ENCODE results near the gene S100A4.
A peak's percentile ranks its signal among the peaks of the same experiment; 100 is the strongest.

The S100A4 gene

DNA sequence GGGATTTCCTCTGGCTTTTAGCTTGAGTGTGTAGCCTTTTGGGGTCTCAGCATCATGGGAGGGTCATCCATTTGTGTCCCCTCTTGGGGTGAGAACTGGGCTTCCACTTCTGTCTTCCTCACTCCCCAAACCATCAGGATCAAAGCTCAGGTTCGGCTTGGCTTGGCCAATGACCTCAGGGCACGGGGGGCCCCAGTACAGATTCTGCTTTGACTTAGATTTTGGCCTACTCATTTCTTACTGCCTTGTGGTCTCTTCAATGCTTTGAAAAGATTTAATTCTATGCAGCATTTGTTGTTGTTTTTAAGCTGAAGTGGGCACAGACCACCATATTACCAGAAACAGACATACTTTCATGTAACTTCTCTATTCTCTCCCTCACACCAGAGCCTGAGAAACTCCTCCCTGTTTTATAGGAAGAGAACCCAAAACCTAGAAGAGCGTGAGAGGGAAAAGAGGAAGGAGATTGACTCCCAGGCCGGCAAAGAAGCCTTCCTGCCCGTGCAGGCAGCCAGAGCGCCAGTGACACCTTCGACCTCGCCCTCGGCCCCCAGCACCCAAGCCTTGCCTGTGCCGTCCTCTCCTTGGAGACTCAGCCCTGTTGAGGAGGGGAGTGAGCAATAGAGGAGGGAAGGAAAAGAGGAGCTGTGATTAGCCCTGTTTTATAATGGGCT, 5.4 kb upstream of the S100A4 start:
- Mint-ChIP-seq H3K36me3 (ENCODE audit: insufficient read depth) (no peaks in the 10 kb centered on the region), H3K4me1 (peaks cover 9% of the 10 kb centered on the region), H3K4me3 (no peak overlapping the region), H3K27me3 (no peaks in the 10 kb centered on the region), H3K27ac (ENCODE audit: low read depth) (no peak overlapping the region), H3K9me3 (no peaks in the 10 kb centered on the region)
- DNase-seq (ENCODE audit: low spot score in 2 of 2) (no peak), ATAC-seq (replicated peaks; ENCODE audit: extremely low read depth, poor library complexity, severe bottlenecking) (no peak)

DNA sequence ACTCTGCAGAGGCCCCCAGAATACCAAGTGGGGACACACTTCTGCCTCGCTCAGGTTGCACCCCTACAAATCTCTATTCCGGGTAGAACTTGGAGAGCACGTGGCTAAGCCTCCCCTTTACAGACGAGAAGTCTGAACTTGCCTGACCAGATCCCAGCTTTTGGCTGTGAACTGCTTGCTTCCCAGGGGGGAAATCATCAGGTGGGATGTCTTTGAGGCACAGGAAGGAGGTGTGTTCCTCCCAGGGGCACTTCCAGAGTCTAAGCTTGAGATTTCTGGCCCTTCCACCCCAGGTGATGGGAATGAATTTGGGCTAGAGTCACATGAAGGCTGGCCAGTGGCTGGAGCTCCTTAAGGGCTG, 4.8 kb upstream of the S100A4 start:
- no peak for ATAC-seq (replicated peaks; ENCODE audit: extremely low read depth, poor library complexity, severe bottlenecking)
- Mint-ChIP-seq H3K36me3 (ENCODE audit: insufficient read depth) (peaks cover 3% of the 10 kb centered on the region), H3K27ac (ENCODE audit: low read depth) (no peak overlapping the region), H3K27me3 (no peaks in the 10 kb centered on the region), H3K4me3 (no peak overlapping the region), H3K4me1 (peaks cover 15% of the 10 kb centered on the region), H3K9me3 (no peaks in the 10 kb centered on the region)
- no peak for DNase-seq (ENCODE audit: low spot score in 2 of 2)

DNA sequence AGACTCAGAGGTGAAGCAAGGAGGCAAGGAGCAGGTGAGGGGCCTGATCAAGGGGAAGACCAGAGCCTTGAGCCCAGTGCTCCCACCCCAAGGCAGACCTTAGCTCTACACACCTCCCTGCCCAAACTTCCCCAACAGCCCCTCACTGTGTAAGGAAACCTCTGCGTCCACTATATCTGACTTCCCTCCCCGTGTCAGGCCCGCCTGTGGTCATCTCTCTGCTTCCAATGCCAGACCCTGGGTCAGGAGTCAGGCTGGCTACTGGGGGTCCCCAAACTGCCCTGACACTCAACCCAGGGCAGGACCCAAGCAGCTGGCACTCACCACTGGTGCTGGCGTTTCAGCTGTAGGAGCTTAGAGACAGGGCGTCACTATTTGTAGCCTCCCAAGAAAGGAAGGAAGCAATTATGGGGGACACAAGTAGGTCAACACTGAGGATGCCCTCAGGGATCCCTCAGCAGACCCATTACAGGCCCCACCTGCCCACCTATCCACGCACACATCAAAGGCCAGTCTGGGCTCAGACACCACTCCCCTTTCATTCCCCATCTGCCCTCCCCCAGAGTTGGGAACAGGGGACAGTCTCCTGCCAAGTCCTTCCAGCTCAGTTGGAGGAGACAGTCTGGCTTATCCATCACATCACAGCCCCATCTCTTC, 4.3 kb upstream of the S100A4 start:
- H3K4me1 Mint-ChIP-seq: peaks cover 20% of the 10 kb centered on the region
- no peak overlapping the region for H3K4me3 Mint-ChIP-seq
- no peaks in the 10 kb centered on the region for H3K9me3 Mint-ChIP-seq
- no peak for ATAC-seq (replicated peaks; ENCODE audit: extremely low read depth, poor library complexity, severe bottlenecking)
- H3K27ac Mint-ChIP-seq (ENCODE audit: low read depth): no peak overlapping the region
- no peaks in the 10 kb centered on the region for H3K27me3 Mint-ChIP-seq
- DNase-seq (ENCODE audit: low spot score in 2 of 2): no peak
- H3K36me3 Mint-ChIP-seq (ENCODE audit: insufficient read depth): peaks cover 8% of the 10 kb centered on the region

DNA sequence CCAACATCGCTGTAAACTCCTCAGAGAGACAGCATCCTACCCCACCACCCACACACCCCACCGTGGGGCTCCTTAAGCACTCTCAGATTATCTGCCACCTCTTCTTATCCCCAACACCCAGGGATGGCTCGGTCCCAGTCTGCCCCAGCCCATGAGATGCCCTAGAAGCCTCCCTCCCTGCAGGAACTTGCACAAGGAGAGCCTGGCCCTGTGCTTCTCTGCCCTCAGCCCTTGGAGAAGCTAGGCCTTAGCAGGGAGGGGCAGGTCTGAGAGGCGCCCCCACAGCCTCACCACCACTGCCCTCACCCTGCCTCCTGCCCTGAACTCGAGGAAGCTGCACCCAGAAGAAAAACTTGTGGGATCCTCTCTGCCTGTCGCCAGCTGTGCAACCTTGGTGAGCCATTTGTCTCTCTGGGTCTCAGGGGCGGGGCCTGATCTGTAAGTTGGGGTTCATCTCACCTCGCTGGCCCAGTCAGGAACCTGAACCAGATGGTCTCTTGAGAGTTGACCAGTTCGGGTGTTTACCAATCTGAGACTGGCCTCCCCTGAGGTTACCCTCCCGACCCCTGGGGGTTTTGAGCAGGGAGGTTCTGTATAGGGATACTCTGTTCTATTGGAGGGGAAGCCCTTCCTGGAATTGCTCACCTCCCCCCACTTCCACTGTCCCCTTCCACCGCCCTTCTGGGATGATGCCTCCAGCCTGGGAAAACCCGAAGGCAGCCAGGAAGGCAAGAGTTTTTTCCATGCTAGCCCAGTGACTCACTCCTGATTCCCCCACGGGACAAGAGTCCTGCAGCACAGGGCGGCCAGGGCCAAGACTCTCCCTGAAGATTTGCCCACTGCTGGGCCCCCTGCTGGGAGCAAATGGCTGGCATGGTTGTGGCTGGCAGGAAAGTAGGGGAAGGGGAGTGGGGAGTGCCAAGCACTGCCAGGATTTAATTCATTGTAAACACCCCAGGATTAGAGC, 3.4 kb upstream of the S100A4 start, which contains the start of gene S100A3:
Gene S100A3, minus strand, starts transcription at position 537 of the 967 bp plus-strand sequence. CDS start 773 bp downstream, outside the sequence.
- Mint-ChIP-seq H3K4me3 (no peak within 1 kb of the TSS), H3K36me3 (ENCODE audit: insufficient read depth) (peaks cover 13% of the 10 kb centered on the region)
- no peak for DNase-seq (ENCODE audit: low spot score in 2 of 2)

DNA sequence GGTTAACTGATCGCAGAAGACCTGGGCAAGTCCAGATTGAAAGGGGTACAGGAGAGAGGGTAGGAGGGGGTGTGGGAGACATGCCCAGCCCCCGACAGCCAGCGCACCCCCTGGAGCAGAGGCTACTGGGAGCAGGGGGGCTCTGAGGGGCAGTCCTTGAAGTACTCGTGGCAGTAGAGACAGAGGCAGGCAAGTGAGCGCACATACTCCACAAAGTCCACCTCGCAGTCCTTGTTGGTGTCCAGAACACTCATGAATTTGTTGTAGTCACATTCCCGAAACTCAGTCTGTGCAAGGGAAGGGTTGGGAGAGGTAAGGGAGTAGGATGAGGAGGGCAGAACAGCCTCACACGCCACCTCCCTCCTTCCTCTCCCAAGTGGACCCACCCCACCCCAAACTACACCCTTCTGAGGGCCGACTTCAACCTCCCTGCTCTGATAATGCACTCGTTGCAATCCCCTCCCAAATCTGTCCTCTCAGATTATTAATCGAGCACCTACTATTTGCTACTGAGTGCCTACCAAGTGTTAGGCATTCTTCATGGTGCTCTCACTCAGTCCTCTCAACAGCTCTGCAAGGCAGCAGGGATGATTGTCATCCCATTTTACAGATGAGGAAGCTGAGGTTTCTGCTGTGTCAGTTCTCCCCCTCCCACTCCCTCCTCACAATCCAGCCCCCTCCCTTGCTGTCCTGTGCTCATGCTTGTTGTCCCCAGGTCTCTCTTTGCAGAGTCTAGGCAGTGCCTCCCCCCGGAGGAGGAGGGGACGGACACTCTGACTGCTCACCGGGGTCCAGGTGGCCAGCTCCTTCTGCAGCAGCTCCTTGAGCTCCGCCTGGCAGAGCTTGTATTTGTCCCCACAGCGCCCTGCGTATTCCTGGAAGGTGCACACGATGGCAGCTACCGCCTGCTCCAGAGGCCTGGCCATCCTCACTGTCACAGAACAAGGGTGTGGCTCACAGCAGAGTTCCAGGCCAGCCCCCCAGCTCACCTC, 2.2 kb upstream of the S100A4 start:
- ATAC-seq (replicated peaks; ENCODE audit: extremely low read depth, poor library complexity, severe bottlenecking) (no peak), DNase-seq (ENCODE audit: low spot score in 2 of 2) (no peak)
- no peak overlapping the region for H3K27ac Mint-ChIP-seq (ENCODE audit: low read depth)
- H3K9me3 Mint-ChIP-seq: no peaks in the 10 kb centered on the region
- peaks cover 22% of the 10 kb centered on the region for H3K36me3 Mint-ChIP-seq (ENCODE audit: insufficient read depth)
- peaks cover 38% of the 10 kb centered on the region for H3K4me1 Mint-ChIP-seq
- no peak overlapping the region for H3K4me3 Mint-ChIP-seq
- no peaks in the 10 kb centered on the region for H3K27me3 Mint-ChIP-seq

More for the DNA sequence above, 3.4 kb upstream of the S100A4 start, which contains the start of gene S100A3:
- ATAC-seq (replicated peaks; ENCODE audit: extremely low read depth, poor library complexity, severe bottlenecking): no peak
- H3K9me3 Mint-ChIP-seq: no peaks in the 10 kb centered on the region
- H3K4me1 Mint-ChIP-seq: peaks cover 29% of the 10 kb centered on the region
- H3K27me3 Mint-ChIP-seq: no peaks in the 10 kb centered on the region
- no peak within 1 kb of the TSS for H3K27ac Mint-ChIP-seq (ENCODE audit: low read depth)

DNA sequence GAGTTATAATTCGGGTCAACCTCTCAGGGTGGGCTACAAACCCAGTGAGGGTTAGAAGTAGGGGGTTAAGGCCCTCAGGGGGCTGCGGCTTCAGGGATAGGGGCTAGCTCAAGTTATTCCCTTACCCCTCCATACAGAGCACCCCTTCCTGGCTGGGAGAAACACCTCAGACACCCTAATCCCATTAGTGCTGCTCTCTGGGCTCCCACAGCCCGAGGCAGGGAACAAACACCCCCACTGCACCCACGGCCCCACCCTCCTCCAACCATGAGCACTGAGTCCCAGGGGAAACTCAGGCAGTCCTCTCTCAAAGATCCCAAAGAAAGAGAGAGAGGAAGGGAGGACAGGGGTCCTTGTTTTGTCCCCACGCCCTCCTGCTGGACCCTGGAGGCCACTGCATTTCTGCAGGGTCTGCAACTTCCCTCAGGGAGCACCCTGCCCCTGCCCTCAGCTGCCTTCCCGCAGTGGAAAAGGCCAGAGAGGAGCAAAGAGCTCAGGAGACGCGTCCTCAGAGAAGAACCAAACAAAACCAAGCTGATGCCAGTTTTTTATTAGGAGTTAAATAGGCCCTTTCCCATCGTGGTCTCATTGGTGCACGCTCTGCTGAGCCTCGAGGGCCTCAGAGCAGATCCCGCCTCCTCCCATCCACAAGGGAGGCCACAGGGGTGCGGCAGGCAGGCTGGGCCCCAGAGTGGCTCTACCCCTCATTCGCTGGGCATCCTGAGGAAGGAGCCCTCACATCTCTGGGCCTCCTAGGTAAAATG, 1.4 kb upstream of the S100A4 start:
- Mint-ChIP-seq H3K4me3 (peak overlapping the region; percentile 94), H3K9me3 (no peaks in the 10 kb centered on the region), H3K27ac (ENCODE audit: low read depth) (peak overlapping the region; percentile 91), H3K4me1 (peaks cover 46% of the 10 kb centered on the region), H3K27me3 (no peaks in the 10 kb centered on the region), H3K36me3 (ENCODE audit: insufficient read depth) (peaks cover 25% of the 10 kb centered on the region)
- ATAC-seq (replicated peaks; ENCODE audit: extremely low read depth, poor library complexity, severe bottlenecking) (no peak), DNase-seq (ENCODE audit: low spot score in 2 of 2) (no peak)

DNA sequence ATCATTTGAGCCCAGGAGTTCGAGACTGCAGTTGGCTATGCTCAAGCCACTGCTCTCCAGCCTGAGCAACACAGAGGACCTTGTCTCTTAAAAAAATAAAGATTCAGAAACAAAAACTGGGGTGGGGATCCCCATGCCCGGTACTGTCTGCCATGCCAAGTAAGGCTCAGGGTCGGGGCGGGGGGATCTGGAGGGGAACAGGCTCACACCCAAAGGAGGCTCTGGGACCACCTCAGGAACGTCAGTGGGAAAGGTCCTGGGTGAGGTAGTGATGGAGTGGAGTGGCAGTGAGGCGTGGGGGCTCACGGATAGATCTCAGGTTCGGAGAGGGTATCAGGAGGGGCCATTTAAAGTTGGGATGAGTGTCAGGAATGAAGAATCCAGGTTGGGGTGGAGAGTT, 765 bp upstream of the S100A4 start:
- H3K9me3 Mint-ChIP-seq: no peaks in the 10 kb centered on the region
- H3K27me3 Mint-ChIP-seq: no peaks in the 10 kb centered on the region
- H3K4me3 Mint-ChIP-seq: peak overlapping the region; percentile 94
- H3K36me3 Mint-ChIP-seq (ENCODE audit: insufficient read depth): peaks cover 27% of the 10 kb centered on the region
- DNase-seq (ENCODE audit: low spot score in 2 of 2) (no peak), ATAC-seq (replicated peaks; ENCODE audit: extremely low read depth, poor library complexity, severe bottlenecking) (no peak)
- H3K27ac Mint-ChIP-seq (ENCODE audit: low read depth): peak overlapping the region; percentile 91
- peaks cover 52% of the 10 kb centered on the region for H3K4me1 Mint-ChIP-seq

DNA sequence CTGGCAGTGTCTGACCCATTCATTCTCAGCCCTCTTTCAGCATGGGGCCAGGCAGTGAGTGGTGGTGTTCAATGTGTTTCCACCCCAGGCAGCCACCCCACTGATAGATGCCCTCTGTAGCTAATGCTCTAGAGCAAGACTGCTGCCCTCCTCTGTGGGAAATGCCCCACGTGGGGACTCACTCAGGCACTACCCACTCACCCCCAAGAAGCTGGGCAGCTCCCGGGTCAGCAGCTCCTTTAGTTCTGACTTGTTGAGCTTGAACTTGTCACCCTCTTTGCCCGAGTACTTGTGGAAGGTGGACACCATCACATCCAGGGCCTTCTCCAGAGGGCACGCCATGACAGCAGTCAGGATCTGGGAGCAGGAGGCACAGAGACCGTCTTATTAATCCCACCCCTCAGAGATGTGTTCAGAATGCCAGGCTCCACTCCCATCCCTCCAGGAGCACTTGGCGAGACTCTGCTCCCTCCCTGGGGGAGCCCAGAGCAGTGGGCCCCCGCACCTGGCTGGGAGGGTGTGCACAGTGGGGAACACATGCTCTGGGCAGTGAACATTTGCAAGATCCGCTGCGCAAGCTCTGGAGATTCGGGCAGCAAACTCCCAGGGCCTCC, 1.0 kb downstream of the S100A4 start:
- no peak for ATAC-seq (replicated peaks; ENCODE audit: extremely low read depth, poor library complexity, severe bottlenecking)
- no peak for DNase-seq (ENCODE audit: low spot score in 2 of 2)
- no peaks in the 10 kb centered on the region for H3K27me3 Mint-ChIP-seq
- H3K4me3 Mint-ChIP-seq: peak overlapping the region; percentile 94
- H3K36me3 Mint-ChIP-seq (ENCODE audit: insufficient read depth): peaks cover 27% of the 10 kb centered on the region
- H3K4me1 Mint-ChIP-seq: peaks cover 70% of the 10 kb centered on the region
- peak overlapping the region; percentile 91 for H3K27ac Mint-ChIP-seq (ENCODE audit: low read depth)
- no peaks in the 10 kb centered on the region for H3K9me3 Mint-ChIP-seq

DNA sequence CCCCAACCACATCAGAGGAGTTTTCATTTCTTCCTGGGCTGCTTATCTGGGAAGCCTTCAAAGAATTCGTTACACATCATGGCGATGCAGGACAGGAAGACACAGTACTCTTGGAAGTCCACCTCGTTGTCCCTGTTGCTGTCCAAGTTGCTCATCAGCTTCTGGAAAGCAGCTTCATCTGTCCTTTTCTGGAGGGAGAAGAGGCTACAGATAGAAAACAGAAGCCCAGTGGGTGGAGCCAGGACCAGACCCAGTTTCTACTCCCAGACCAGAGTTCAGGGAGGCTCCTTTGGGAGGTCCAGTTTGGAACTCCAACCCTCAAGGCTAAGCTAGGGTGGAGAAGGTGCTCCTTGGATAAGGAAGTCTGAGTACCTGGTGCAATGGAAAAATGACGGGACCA, 1.9 kb downstream of the S100A4 start:
- H3K36me3 Mint-ChIP-seq (ENCODE audit: insufficient read depth): peaks cover 27% of the 10 kb centered on the region
- H3K27me3 Mint-ChIP-seq: no peaks in the 10 kb centered on the region
- H3K9me3 Mint-ChIP-seq: no peaks in the 10 kb centered on the region
- ATAC-seq (replicated peaks; ENCODE audit: extremely low read depth, poor library complexity, severe bottlenecking): no peak
- no peak for DNase-seq (ENCODE audit: low spot score in 2 of 2)
- H3K27ac Mint-ChIP-seq (ENCODE audit: low read depth): peak overlapping the region; percentile 89
- H3K4me3 Mint-ChIP-seq: peak overlapping the region; percentile 94
- peaks cover 73% of the 10 kb centered on the region for H3K4me1 Mint-ChIP-seq

DNA sequence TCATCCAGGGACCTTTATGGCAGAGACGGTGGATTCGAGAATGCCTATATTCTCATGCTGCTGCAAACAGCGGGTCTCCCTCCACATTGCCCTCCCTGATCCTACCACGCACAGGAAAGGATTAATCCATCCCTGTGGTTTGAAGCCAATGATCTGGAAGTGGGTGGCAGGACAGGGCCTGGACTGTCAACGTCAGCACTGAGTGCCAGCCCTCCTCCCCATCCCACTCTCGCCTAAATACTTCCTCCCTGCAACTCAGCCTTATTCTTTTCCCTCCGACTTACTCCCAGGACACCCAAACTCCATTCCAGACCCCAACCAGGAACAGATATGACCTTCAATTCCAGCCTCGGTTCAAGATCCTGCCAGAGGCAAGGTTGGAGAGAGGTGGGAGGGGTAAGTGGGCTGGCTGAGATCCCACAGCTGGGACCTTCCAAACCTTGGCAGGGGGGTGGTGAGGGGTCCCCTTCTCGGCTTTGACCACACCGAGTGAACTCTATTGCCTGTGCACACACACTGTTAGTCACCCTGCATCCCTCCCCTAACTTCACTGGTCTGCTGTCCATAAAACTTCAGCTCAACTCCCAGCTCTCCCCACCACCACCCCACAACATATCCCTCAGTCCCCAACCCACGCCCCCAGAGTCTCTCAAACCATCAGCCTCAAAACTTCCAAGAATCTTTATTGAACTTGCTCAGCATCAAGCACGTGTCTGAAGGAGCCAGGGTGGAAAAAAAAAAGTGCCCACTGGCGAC, 2.5 kb downstream of the S100A4 start:
- Mint-ChIP-seq H3K36me3 (ENCODE audit: insufficient read depth) (peaks cover 27% of the 10 kb centered on the region), H3K4me1 (peaks cover 73% of the 10 kb centered on the region), H3K4me3 (peak overlapping the region; percentile 94), H3K9me3 (no peaks in the 10 kb centered on the region), H3K27me3 (no peaks in the 10 kb centered on the region), H3K27ac (ENCODE audit: low read depth) (peak overlapping the region; percentile 89)
- ATAC-seq (replicated peaks; ENCODE audit: extremely low read depth, poor library complexity, severe bottlenecking) (no peak), DNase-seq (ENCODE audit: low spot score in 2 of 2) (no peak)

Data from central memory CD8-positive, alpha-beta T cell (primary cell).